Gastroesophageal sphincter (tissue), 4 donors: ENCODE measurements around the gene LRIT1. TPM values are rescaled to one million over a fixed set of nuclear protein-coding genes. Genes with fewer than 3 reads are reported as not detected.

Experiments used
- ATAC-seq: fragments of 150-250 bp; one replicate; pipeline ENCODE4 v1.9.1; 2016; ENCODE audit warnings: mild to moderate bottlenecking, moderate library complexity
- H3K27ac ChIP-seq, 4 donors: fragments of 200-600 bp; sonication (generic) in 3 of 4; 1 replicate in 3 of 4; 2 replicates in 1 of 4; pipeline ENCODE4 v1.5.1; 2016 to 2019
- H3K27me3 ChIP-seq: fragments of 200-600 bp; sonication (generic); one replicate; pipeline ENCODE4 v1.5.1; 2019
- H3K36me3 ChIP-seq, 2 donors: fragments of 200-600 bp; sonication (generic); one replicate each; pipeline ENCODE4 v1.5.1; 2019; ENCODE audit warnings: control low read depth in 1 of 2
- H3K4me1 ChIP-seq, 3 donors: fragments of 200-600 bp; sonication (generic); 1 replicate in 2 of 3; 2 replicates in 1 of 3; pipeline ENCODE4 v1.5.1; 2016 to 2019; ENCODE audit warnings: control low read depth in 2 of 3
- H3K4me3 ChIP-seq, 2 donors: fragments of 200-600 bp; sonication (generic); one replicate each; pipeline ENCODE4 v1.5.1; 2019; ENCODE audit warnings: mild to moderate bottlenecking in 1 of 2, moderate library complexity in 1 of 2
- H3K9me3 ChIP-seq, 3 donors: fragments of 200-600 bp; sonication (generic); one replicate each; pipeline ENCODE4 v1.5.1; 2017 to 2019; ENCODE audit warnings: control low read depth in 2 of 3
- EP300 ChIP-seq: sonication (generic); formaldehyde crosslinking; IDR thresholded peaks from one replicate; pipeline ENCODE4 v1.6.1; 2017; ENCODE audit warnings: antibody characterized with exemption, mild to moderate bottlenecking
- POLR2A ChIP-seq, 2 donors: fragments of 450-650 bp; IDR thresholded peaks; one replicate each; pipeline ENCODE4 v1.6.1; 2017; ENCODE audit warnings: antibody characterized with exemption in 2 of 2, mild to moderate bottlenecking in 2 of 2, moderate library complexity in 1 of 2
- POLR2AphosphoS5 ChIP-seq: sonication (generic); formaldehyde crosslinking; IDR thresholded peaks from one replicate; pipeline ENCODE4 v1.6.1; 2017; ENCODE audit warnings: antibody characterized with exemption
- WGBS, 2 donors: methylation state at CpG; one replicate each; pipeline ENCODE4 v1.1.5; 2018; ENCODE audit warnings: low coverage in 1 of 2; 5-methylcytosine and 5-hydroxymethylcytosine counted together
- total RNA-seq, 4 donors: library from RNA; depleted of rRNA; stranded (reverse); fragments of >200 nt; gene quantifications; one replicate each; pipeline ENCODE4 v1.1.0, GENCODE V29; 2016
- TF ChIP-seq, protein P1 (sequence below), 4 experiments: fragments of 200-600 bp in 2 of 4; fragments of 450-650 bp in 2 of 4; sonication (generic) in 1 of 4; IDR thresholded peaks; one replicate each; pipeline ENCODE4 v1.5.1; 2017 to 2019; ENCODE audit warnings: antibody characterized with exemption in 4 of 4, mild to moderate bottlenecking in 2 of 4, moderate library complexity in 2 of 4

Gene LRIT1
- total RNA-seq, 4 donors from 2014 or later, result 0.12 TPM; not detected in 3

DNA sequence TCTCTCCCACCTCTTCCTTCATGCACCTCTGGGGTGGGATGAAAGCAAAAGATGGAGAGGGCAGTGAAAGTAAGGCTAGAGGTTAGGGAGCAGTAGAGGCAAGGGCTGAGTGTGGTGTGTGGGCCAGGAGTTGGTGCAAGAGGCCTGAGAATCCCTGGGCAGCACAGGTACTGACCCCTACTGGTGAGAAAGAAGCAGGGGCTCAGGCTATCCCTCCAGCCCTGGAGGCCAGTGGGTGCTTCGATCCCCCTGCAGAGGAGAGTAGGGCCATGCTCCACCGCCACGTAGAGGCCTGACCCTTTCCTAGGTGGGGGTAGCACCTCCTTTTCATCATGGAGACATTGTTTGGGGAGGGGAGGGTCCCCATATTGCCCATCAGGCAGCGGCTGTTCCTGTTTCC is 37.2 kb downstream of the LRIT1 start:
- H3K4me1 ChIP-seq, result no peaks in the 10 kb centered on the region
- no CpG with 5 or more reads among the region's 4 CpGs for WGBS, 2 donors
- no peak overlapping the region for H3K27ac ChIP-seq
- H3K27me3 ChIP-seq, result peaks cover 48% of the 10 kb centered on the region
- no peak overlapping the region for H3K4me3 ChIP-seq
- ATAC-seq, result no peak
- no peaks in the 10 kb centered on the region for H3K36me3 ChIP-seq
- H3K9me3 ChIP-seq, result no peaks in the 10 kb centered on the region
- TF ChIP-seq EP300 (no peak), POLR2AphosphoS5 (no peak), POLR2A (IDR thresholded peaks at IDR 0.05) (no peak)
- TF ChIP-seq, protein P1, sequence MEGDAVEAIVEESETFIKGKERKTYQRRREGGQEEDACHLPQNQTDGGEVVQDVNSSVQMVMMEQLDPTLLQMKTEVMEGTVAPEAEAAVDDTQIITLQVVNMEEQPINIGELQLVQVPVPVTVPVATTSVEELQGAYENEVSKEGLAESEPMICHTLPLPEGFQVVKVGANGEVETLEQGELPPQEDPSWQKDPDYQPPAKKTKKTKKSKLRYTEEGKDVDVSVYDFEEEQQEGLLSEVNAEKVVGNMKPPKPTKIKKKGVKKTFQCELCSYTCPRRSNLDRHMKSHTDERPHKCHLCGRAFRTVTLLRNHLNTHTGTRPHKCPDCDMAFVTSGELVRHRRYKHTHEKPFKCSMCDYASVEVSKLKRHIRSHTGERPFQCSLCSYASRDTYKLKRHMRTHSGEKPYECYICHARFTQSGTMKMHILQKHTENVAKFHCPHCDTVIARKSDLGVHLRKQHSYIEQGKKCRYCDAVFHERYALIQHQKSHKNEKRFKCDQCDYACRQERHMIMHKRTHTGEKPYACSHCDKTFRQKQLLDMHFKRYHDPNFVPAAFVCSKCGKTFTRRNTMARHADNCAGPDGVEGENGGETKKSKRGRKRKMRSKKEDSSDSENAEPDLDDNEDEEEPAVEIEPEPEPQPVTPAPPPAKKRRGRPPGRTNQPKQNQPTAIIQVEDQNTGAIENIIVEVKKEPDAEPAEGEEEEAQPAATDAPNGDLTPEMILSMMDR (IDR thresholded peaks at IDR 0.05), result no peak

DNA sequence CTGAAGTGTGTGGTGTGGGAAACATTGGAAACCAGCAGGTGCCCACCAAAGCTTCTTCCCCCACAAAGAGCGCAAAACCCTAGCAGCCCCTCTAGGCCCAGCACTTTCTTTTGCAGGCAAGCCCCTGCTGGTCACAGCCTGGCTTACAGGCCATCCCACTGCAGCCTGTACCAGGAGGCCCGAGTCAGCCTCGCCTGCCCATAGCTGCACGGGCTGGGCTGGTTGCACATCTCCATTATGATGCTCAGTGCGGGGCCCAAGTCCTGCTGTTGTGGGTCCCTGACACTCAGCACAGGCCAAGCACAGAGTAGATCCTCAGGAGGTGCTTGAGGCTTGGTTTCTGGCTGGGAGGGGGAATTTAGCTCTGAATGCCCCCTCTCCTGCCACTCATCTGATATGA is 39.0 kb downstream of the LRIT1 start:
- Histone ChIP-seq H3K27ac (no peak overlapping the region), H3K4me1 (no peaks in the 10 kb centered on the region), H3K36me3 (no peaks in the 10 kb centered on the region), H3K27me3 (peaks cover 53% of the 10 kb centered on the region), H3K4me3 (no peak overlapping the region), H3K9me3 (no peaks in the 10 kb centered on the region)
- WGBS, 2 donors, result no CpG with 5 or more reads among the region's 5 CpGs
- ATAC-seq, result no peak
- TF ChIP-seq, protein P1 (IDR thresholded peaks at IDR 0.05), result no peak
- no peak for TF ChIP-seq EP300
- no peak for TF ChIP-seq POLR2AphosphoS5
- TF ChIP-seq POLR2A (IDR thresholded peaks at IDR 0.05), result no peak

DNA sequence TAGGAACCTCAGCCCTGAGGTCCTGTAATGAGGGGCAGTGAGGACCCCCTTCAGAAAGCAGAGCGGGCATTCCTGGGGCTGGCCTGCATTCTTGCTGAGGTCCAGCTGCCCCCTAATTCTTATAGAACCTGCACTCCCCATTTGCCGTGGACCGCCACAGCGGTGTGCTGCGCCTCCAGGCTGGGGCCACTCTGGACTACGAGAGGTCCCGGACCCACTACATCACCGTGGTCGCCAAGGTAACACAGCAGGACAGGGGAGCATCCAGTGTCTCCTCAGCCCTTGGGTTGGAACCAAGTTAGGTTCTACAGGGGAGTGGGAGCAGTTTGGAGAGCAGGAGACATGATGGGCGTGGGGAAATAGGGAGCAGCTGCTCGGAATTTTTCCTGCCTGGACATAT is 39.7 kb downstream of the LRIT1 start:
- no peak overlapping the region for H3K27ac ChIP-seq
- no peak for ATAC-seq
- TF ChIP-seq POLR2A (IDR thresholded peaks at IDR 0.05) (no peak), POLR2AphosphoS5 (no peak), EP300 (no peak)
- TF ChIP-seq, protein P1 (IDR thresholded peaks at IDR 0.05), result no peak
- H3K36me3 ChIP-seq, result no peaks in the 10 kb centered on the region
- no peak overlapping the region for H3K4me3 ChIP-seq
- peaks cover 55% of the 10 kb centered on the region for H3K27me3 ChIP-seq
- no peaks in the 10 kb centered on the region for H3K4me1 ChIP-seq
- H3K9me3 ChIP-seq, result no peaks in the 10 kb centered on the region
- 77% methylated on average over 6 of the region's 11 CpGs; no CpG with 5 or more reads in 1 of the 2 donors for WGBS, 2 donors

DNA sequence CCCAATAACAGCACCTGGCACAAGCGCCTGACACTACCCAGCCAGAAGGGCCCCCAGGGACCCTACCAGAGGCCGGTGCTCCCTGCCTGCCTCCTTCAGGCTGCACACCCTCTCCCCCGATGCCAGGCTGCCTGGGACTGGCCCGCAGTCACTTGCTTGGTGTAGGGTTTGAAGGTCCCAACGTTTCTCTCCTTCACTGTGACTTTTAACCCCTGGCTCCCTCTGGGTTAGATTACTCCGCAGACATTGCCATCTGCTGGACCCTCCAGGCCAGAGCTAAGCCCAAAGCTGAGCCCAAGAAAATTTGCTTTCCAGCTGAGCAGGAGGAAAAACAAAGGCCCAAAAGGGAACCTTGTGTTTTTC is 40.1 kb downstream of the LRIT1 start:
- TF ChIP-seq, protein P1 (IDR thresholded peaks at IDR 0.05), result no peak
- TF ChIP-seq EP300 (no peak), POLR2A (IDR thresholded peaks at IDR 0.05) (no peak), POLR2AphosphoS5 (no peak)
- Histone ChIP-seq H3K4me3 (no peak overlapping the region), H3K4me1 (no peaks in the 10 kb centered on the region), H3K36me3 (no peaks in the 10 kb centered on the region), H3K27me3 (peaks cover 55% of the 10 kb centered on the region), H3K9me3 (no peaks in the 10 kb centered on the region), H3K27ac (no peak overlapping the region)
- WGBS, 2 donors, result 53% methylated on average over 5 of the region's 6 CpGs; no CpG with 5 or more reads in 1 of the 2 donors
- no peak for ATAC-seq

DNA sequence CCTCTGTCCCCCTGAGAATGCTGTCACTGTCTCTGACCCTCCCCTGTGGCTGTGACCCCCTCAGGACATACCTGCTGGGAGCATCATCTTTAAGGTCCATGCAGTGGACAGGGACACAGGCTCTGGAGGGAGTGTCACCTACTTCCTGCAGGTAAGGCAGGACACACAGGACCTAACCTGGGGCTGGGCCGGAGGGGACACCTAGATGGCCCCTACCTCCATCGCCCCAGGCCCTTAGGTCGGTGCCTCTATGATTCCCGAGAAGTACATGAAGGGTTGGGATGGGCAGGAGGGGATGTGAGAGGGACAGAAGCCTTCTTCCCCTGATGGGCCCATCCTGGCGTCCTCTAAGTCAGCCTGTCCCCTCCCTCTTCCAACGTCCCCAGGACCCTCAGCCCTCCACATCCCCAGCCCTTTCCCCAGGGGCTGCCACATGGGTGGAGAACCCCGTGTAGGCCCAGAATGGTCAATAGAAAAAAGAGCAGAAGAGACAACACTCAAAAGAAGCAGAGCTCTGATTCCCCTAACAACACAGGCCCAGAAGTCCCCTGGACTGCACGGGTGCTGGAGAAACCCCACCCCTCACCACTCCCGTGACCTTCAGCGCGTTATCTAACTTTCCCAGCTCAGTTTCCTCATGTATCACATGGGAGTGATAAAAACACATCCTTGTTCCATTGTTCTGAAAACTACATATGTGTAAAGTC is 40.7 kb downstream of the LRIT1 start:
- Histone ChIP-seq H3K4me3 (no peak overlapping the region), H3K36me3 (no peaks in the 10 kb centered on the region), H3K4me1 (no peaks in the 10 kb centered on the region), H3K27me3 (peaks cover 55% of the 10 kb centered on the region), H3K27ac (no peak overlapping the region), H3K9me3 (no peaks in the 10 kb centered on the region)
- ATAC-seq, result no peak
- 52 to 66% methylated on average over 4 to 5 of the region's 11 CpGs for WGBS, 2 donors
- no peak for TF ChIP-seq POLR2A (IDR thresholded peaks at IDR 0.05)
- TF ChIP-seq, protein P1 (IDR thresholded peaks at IDR 0.05), result no peak
- TF ChIP-seq EP300, result no peak
- TF ChIP-seq POLR2AphosphoS5, result no peak
